NCI-H1417 (cell line): ENCODE results near the gene WDR86.

Experiments
- DNase-seq, 3 experiments: peaks; one replicate each; lab custom pipeline; 2025; lab: John Stamatoyannopoulos, UW

Gene WDR86

GRCh38 chr7:151391358-151391730 lies 18.5 kb downstream of the WDR86 start:
- no peak for DNase-seq

DNA sequence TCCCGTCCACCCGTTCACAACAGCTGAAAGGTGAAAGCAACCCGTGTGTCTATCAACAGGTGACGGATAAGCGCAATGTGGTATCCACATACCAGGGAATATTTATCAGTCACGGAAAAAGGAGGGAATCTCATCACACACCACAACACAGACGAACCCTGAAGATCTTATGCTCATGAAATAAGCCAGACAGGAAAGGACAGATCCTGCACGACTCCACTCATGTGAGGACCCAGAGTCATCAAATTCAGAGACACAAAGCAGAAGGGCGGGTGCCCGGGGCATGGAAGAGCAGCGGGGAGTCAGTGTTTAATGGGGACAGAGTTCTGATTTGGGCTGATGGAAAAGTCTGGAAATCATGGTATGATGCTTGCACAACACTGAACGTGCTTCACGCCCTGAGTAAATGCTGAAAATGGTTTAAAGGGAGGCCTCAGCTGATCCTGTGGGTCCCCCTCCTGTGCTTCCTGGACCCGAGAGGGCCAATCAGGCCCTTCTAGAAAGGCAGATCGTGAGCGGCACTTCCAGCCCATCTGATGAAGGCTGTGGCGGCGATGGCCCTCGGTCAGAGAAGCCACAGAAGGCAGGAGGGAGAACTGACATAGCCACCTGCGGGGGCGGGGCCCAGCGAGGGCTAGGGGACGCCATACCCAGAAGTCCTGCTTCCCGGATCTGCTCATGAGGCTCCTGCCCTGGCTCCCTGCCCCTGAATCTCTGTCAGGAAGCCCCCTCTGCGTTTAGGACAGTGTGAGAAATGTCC lies 19.1 kb downstream of the WDR86 start:
- no peak for DNase-seq

GRCh38 chr7:151389768-151390597 lies 19.9 kb downstream of the WDR86 start:
- no peak for DNase-seq

DNA sequence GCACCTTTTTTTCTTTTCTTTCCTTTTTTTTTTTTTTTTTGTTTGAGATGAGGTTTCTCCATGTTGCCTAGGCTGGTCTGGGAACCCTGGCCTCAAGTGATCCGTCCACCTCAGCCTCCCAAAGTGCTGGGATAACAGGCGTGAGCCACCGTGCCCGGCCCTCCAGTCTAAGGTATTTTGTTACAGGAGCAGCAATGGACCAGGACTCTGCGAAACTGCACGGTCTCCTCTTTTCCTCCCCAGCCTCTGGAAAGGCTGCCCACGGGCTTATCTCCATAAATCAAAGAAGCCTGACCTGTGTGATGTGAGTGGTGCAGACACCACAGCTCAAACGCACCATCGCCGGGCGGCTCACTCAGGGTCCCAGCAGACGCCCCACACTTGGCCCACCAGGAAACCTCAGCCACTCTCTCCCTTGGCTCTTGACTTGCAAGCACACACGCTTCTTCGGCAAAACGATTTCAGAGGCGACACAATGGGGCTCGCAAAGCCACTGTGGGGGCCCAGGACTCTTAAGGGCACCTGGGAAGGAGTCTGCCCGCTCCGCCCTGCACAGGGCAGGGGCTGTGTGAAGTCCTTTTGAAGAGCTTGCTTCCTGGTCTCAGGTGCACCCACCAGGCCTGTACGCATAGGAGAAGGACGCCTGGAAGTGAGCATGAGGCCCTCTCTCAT lies 20.6 kb downstream of the WDR86 start:
- no peak for DNase-seq

DNA sequence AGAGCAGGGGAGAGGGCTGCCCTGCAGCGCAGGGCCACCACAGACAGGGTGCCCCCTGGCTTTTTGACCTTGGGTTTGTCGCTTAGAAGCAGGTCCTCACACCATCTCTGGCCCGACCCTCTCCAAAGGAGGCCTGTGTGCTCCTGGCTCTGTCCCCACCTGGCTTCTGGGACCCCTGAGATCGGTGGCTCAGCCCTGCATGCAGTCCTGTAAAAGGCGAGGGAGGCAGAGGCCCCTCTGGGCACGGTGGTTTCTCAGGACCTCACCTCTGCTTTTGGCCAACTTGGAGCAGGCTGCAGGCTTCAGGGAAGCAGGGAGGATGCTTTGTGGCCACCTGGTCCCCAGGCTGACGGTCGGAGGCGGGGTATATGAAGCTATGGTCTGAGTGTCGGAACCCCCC lies 21.4 kb downstream of the WDR86 start:
- no peak for DNase-seq

- DNase-seq = no peak
These were observed 21.9 kb downstream of the WDR86 start for GRCh38 chr7:151388007-151388297.

GRCh38 chr7:151387161-151388006 lies 22.5 kb downstream of the WDR86 start:
- no peak for DNase-seq

DNA sequence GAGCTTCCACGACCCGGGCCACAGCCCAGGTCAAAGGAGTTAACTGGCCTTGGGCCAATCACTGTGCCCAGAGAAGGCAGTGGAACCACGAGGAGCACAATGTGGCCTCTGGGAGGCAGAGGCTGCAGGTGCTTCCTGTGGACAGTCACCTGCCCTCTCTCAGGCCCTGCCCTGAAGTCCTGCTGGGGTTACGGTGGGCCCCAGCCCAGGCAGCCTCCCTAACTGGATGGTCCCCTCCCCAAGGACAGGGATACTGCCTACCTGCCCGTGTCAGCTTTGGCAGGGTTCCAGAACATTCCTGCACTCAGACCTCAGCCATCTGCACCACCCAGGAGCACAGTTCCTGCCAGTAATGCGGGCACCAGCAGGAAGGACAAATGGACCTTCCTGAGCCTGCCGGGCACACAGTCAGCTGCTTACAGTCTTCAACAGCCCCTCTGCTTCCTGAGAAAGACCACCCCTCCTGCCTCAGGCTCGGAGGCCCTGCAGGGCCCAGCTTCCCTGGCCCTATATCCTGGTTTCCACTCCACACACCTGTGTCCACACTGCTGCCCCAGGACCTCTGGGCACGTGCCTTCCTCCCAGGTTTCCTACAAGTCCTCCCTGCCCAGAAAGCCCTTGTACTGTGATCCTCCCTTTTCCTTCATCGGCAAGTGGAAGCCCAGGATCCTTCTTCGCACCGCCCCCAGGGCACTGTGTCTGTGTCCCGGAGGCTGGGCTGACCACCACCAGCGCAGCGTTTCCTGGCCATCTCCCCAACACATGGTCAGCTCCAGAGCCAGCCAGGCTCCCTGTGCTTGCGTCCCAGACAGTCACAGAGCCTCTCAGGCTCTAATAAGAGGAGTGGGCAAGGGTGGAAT lies 23.3 kb downstream of the WDR86 start:
- DNase-seq = no peak

GRCh38 chr7:151385626-151386300 lies 24.1 kb downstream of the WDR86 start:
- DNase-seq = no peak

DNA sequence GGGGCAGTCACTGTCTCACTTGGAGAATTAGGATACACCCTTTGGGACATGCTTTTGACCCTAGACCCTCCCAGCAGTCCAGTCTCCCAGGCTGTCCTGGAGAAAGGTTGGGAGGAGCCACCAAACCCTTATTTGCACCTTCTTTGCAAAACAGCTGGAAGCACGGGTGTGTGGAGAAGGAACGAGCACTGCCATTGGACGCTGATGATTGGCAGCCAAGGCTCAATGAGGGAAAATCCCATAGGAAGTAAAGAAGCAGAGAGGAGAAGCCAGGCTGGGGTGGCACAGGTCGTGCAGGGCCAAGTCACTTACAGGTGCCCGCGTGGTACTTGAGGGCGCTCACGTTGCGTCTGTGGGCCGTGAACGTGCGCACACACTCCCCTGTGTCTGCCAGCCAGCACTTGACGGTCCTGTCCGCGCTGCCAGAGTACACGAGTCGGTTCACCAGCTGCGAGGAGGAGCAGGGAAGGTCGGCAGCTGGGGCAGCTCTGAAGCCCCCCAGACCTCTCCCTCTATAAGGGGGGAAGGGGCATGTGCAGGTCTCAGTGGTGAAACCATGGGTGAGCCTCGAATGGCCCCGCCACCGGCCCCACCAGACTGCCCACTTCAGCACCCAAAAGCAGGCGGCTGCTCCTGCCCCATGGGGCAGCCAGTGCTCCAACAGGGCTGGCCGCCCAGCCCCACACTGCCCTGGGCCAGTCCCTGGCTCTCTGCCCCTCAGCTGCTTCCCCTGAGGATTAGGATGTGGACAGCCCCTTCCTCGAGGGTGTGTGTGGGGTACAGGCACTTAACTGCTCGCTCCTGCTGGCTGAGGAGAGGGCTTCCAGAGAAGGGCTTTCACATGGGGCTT lies 24.8 kb downstream of the WDR86 start:
- DNase-seq = no peak

GRCh38 chr7:151384352-151384697 lies 25.5 kb downstream of the WDR86 start:
- DNase-seq = no peak

GRCh38 chr7:151383638-151384351 lies 26.0 kb downstream of the WDR86 start:
- DNase-seq = no peak

DNA sequence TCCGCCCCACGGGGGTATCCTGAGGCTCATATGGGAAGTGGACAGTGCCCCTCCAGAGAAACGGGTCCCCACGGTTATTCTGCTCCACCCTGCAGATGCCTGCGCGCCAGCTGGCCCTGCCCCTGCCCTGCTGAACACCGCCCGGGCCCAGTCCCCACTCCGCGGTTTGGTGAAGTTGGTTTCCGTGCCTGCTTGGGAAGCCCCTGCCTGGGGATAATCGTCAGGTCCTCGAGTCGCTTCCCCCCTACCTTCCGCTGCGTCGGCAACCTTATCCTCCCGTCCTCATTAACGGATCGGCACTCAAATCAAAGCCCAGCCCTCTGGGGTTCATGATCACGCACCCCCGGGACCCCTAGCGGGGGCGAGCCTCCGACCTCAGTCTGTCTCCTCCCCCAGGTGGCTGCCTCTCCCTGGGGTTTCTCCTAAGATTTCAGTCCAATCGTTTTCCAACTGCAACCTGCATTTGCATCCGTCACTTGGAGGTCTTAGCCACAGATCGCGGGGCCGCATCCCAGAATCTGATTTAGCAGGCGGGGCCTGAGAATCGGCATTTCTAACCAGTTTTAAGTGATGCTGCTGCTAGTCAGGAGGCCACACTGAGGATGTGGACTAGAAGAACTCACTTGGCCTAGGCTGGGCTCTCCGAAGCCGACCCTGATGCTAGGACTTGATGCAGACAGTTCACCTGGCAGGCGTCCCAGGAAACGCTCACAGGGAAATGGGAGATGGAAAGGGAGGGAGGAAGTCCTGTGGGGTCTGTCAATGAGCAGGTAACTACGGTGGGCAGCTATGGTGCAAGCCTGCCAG lies 27.6 kb downstream of the WDR86 start:
- DNase-seq = peak in 2 of 3 experiments; percentile 54 to 59

GRCh38 chr7:151381348-151382078 lies 28.3 kb downstream of the WDR86 start:
- DNase-seq = peak in 2 of 3 experiments; percentile 67 to 77

GRCh38 chr7:151381098-151381347 lies 28.8 kb downstream of the WDR86 start:
- no peak for DNase-seq

GRCh38 chr7:151380199-151381097 lies 29.4 kb downstream of the WDR86 start:
- no peak for DNase-seq
